ENCODE data around the gene MS4A6E.
"Not testable (repeated sequence)": the region's sequence is repeated elsewhere in the genome, so short reads cannot be mapped to it uniquely, and the experiment has no call there.

Gene MS4A6E

DNA sequence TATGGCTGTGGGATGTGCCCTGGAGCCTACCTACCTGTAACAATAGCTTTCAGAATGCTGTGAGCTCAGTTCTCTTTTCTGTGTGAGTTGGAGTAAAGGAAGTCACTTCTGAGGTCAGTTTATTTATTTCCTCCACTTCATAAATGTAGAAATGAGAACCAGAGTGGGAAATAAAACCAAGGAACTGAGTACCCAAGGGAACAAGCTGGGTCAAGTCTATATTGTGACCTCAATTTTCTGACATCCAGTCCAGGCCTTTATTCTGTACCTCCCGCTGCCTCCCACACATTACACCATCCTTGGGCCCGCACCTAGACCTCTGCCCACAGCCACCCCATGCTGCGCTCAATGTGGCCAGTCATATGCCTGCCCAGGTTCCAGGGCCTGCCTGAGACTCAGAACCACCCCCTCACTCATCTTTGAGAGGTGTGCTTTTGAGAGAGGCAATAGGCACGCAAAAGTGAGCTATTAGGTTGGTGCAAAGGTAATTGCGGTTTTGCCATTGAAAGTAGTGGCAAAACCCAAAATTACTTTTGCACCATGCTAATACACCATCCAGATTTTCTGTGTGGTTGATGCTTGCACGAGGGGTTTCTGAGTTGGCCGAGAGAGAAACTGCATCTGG is 9.8 kb downstream of the MS4A6E start:
- DNase-seq (ENCODE audit: low read depth): no peak

GRCh38 chr11:60338053-60338452 is 11.0 kb downstream of the MS4A6E start:
- no peak for DNase-seq (ENCODE audit: low read depth)

GRCh38 chr11:60339356-60339755 is 12.3 kb downstream of the MS4A6E start:
- no peak for DNase-seq (ENCODE audit: low read depth)

DNA sequence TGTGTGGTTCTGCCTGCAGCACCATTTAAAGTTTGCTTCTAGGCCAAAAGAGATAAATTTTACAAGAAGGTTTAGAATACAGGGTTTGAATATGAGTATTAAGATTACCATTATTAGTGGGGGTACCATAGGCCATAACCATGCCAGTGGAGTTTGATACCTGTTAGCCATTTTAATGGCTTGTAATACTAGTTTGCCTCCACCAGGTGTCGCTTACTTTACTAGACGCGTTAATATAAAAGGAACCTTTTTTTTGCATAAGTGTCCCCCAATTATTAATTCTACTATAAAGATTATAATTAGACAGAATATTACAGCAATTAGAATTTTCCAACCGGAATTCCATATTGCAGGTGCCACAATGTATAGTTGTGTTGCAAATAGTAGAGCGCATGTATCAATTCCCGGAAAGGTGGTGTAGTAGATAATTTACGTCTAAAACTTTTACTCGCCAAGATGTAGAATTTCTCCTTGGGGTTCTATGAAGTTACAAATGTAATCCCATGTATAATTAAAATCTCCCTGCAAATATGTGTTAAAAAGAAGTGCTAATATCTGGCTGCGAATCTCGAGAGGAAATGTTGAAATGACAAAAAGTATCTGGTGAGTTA is 16.1 kb downstream of the MS4A6E start:
- no peak for DNase-seq (ENCODE audit: low read depth)

DNA sequence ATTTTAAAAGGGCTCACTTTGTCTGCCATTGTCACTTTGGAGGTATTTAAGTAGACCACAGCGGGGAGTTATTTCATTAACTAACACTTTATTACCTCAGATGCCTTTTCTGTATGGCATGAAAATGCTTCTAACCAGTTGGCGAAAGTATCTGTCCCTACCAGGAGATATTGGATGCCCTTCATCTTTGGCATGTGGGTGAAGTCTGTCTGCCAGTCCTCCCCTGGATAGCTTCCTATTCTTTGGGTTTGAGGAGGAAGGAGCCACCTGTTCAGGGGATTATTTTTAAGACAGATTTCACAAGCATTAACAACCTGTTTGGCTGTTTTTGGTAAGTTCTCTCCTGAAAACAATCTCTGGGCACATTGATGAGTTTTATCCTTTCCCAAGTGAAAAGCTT is 17.1 kb downstream of the MS4A6E start:
- DNase-seq (ENCODE audit: low read depth): no peak

GRCh38 chr11:60345489-60345888 is 18.4 kb downstream of the MS4A6E start:
- no peak for DNase-seq (ENCODE audit: low read depth)

DNA sequence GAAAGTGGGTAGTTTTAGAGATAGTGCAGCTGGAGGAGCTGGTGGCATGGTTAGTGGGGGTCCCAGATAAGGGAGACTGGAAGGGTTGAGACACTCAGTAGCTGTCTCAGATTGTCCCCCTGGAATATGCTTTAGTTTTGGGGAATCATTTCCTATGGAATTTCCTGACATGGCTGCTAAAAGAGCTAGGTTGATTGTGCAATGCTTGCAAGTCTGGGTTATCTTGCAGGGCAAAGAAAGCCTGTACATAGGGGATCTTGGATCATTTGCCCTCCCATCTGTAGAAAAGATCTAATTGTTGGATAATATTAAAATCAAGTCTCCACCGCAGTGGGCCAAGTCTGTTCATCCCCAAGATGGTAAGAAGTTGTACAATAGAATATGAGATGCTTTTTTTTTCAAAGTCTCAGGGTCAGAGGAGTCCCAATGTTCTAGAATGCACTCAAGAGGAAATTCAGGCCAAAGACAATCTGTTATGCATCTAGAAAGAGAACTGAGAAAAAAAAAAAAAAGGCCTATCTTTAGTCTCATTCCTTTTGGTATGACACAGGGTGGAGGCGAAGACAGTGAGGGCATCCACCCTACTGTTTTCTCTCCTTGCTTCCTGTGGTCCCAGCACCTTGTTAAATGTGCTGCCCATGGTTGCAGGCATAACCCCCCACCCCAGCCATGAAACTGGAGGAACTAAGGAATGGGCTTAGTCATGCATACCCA is 20.2 kb downstream of the MS4A6E start:
- DNase-seq (ENCODE audit: low read depth): no peak

DNA sequence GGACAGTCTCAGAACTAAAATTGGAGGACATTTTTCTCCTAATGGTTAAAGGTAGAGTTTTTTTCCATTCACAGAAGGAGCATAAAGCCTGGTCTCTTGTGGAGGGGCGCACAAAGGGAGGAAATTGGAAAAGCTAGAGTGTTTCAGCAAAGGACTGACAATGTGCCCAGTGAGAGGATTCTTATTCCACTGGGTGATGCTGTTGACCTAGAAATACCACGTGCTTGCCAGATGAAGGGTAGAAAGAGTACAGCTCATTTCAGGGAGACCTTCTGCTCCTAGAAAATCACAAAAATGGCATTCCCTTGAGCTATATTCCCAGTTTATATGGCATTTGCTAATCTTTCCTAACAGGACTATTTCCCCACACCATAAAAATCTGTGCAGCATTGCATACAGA is 21.1 kb downstream of the MS4A6E start:
- DNase-seq (ENCODE audit: low read depth): no peak

DNA sequence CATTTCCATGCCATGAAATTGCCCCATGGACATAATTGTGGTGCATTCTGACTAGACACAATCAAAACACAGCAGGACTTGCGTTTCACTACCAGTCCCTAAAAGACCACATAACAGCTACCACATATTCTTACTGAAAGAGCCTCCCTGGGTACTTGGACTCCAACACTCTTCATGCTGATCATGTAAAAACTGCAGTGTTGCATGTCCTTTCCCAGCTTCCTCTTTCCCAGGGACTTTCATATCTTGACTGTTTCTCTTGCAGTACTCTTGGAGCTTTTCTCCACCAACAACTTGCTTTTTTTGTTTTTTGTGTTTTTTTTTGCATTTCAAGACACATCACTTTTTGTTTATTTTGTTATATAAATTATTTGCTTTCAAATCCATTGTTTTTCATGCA is 22.9 kb downstream of the MS4A6E start:
- no peak for DNase-seq (ENCODE audit: low read depth)

- DNase-seq (ENCODE audit: low read depth): no peak
These were observed 30.7 kb downstream of the MS4A6E start for GRCh38 chr11:60357771-60358170.

DNA sequence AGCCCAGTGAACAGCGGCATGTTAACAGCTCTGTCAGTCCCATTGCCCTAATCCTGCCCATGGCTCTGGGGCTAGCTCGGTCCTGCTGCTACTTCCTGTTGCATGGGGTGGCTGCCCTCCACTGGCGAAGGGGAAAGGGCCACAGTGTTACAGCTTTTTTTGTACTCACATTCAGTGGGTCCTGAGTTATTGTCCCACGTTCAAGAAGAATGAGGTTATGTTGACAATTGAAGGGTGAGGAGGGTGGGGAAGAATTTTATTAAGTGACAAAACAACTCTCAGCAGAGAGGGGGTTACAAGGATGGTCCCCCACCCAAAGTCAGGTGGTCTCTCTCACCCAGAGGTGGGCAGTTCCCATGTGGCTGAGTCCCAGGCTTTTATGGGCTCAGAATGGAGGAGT is 33.6 kb downstream of the MS4A6E start:
- DNase-seq (ENCODE audit: low read depth): no peak

- no peak for DNase-seq (ENCODE audit: low read depth)
These were observed 35.2 kb downstream of the MS4A6E start for GRCh38 chr11:60362241-60362640.

DNA sequence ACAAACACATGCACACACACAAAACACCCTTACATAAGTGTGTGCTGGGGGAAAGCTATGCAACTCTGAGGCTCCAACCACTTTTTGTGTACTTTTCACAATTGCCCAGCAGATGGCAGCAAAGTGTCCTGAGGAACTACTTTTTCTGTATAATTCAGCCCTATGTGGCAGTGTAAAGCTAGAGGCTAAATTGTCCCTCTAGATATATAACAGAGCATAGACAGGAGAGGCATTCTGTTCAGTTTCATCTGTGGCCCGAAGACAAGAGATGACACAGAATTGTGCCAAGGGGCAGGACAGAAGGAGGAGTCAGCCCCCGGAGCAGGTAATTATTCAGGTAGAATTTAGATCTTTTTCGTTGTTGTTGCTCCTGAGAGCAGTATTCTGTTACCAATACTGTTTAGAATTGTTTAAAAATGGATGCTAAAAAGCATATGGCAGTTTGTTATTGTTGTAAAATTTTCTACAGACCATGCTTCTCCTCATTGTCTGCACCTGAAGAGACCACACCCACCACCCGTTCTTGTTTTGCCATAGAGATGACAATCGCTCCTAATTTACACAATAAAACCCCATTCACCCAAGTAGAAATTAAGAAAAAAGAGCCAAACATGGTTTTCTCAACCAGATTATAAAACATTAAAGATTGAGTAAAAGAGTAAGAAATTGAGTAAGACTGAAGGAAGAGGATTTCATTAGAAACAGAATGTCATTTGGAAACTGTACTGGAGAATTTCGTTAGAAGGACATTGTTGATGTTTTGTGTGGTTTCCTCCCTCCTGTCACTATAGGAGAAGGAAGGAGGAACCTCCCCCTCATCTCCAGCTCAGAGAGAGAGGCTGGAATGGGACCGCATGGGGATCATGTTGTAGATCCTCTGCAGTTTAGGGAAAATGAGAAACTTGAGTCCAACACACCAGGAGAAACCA is 36.8 kb downstream of the MS4A6E start:
- DNase-seq (ENCODE audit: low read depth): peak; percentile 2

- not testable (repeated sequence) for DNase-seq (ENCODE audit: low read depth)
These were observed 39.3 kb downstream of the MS4A6E start for GRCh38 chr11:60366262-60366904.

- DNase-seq (ENCODE audit: low read depth): no peak
These were observed 40.0 kb downstream of the MS4A6E start for GRCh38 chr11:60367009-60367408.

GRCh38 chr11:60367896-60368295 is 40.8 kb downstream of the MS4A6E start:
- no peak for DNase-seq (ENCODE audit: low read depth)

GRCh38 chr11:60370252-60370810 is 43.3 kb downstream of the MS4A6E start:
- DNase-seq (ENCODE audit: low read depth): no peak

GRCh38 chr11:60370811-60371298 is 43.8 kb downstream of the MS4A6E start:
- DNase-seq (ENCODE audit: low read depth): no peak

DNA sequence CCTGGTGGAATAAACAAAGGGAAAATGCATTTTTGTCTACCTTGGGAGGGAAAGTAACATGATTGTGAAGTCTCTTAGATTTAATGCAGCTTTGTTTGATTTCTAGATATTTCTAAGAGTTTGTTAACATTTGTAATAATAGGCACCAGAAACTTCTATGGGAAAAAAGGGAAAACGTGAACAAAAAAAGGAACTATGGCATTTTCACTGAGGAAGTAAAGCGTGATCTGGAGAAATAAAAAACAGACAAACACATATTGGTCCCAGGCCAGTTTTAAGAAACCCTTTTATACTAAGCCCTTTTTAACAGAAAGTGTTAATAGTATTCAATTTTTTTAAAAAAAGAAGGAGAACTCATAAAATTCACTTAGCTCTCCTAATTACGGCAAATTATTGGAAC is 44.3 kb downstream of the MS4A6E start:
- DNase-seq (ENCODE audit: low read depth): no peak

DNA sequence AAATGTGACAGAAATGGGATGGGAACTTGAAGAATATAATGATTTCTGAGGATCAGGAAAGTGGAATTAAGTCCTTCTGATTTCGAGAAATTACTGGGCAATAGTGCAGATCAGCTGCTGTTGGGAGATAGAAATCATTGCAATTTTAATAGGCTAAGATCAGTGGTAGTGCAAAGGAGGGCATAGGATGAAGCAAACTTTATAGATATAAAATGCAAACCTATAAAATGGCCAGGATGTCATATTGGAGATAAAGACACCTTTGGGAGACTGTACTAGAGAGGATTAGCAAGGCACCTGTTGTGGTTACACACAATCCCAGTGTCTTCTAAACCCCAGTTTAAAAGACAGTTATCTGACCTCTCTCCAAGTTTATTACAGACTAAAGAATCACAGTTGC is 44.8 kb downstream of the MS4A6E start:
- no peak for DNase-seq (ENCODE audit: low read depth)

GRCh38 chr11:60372767-60373166 is 45.7 kb downstream of the MS4A6E start:
- DNase-seq (ENCODE audit: low read depth): no peak

All from GM04503 (cell line).